ENCODE data around the gene GLG1.

GLG1 gene

DNA sequence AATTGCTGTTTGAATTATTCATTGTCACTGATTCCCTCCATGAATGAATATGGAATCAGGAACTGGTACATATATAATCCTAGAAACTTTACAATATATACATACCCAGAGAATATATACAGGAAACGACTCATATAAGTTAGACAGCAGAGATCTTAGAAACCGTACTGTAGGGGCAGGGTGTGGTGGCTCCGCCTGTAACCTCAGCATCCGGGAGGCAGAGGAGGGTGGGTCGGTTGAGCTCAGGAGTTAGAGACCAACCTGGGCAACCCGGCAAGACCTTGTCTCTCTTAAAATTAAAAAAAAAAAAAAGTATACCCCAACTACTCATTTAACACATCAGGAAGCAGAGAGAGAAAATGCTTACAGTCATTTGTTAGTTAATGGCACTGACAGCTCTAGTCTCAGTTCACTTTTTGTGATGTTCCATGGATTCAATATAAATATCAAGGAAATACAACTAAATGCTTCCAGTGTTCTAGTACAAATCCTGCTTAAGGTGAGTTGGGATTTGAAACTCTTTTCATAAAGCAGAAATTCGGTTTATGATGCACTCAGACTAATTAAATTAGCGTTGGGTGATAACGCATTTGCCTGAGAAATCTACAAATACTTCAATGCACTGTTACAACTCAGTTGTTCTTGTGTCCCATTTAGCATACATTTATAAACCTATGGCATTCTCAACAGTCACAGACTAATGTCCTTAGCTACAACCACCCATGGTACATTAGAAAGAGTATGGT lies 5.6 kb downstream of the GLG1 start:
- TF ChIP-seq POLR2A (IDR thresholded peaks at IDR 0.05; ENCODE audit: low read depth, low read length): no peak
- DNase-seq (ENCODE audit: insufficient read length, low spot score) (no peak), FAIRE-seq (no peak)

DNA sequence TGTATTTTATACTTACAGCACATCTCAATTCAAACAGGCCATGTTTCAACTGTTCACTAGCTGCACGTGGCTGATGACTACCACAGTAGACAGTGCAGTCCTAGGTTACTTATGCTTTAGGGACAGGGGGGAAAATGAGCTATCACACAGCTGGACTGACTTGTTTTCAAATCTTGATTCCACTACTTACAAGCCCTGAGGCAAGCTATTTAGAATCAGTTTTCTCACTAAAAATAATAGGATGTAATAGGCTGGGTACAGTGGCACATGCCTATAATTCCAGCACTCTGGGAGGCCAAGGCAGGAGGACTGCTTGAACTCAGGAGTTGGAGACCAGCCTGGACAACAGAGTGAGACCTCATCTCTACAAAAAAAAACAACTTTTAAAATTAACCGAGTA lies 10.3 kb downstream of the GLG1 start:
- TF ChIP-seq POLR2A (IDR thresholded peaks at IDR 0.05; ENCODE audit: low read depth, low read length): no peak
- FAIRE-seq (no peak), DNase-seq (ENCODE audit: insufficient read length, low spot score) (no peak)

DNA sequence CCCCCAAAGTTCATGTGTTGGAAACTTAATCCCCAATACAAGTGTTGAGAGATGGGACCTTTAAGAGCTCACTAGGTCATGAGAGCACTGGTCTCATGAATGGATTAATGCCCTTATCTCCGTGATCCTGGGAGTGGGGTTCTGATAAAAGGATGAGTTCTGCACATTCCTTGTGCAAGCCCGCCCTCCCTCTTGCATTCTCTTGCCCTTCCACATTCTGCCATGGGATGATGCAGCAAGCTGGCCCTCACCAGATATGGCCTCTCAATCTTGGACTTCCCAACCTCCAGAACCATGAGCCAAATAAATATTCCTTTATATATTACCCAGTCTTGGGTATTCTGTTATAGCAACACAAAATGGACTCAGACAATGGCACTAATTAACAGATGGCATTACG lies 14.1 kb downstream of the GLG1 start:
- FAIRE-seq (no peak), DNase-seq (ENCODE audit: insufficient read length, low spot score) (no peak)
- no peak for TF ChIP-seq POLR2A (IDR thresholded peaks at IDR 0.05; ENCODE audit: low read depth, low read length)

DNA sequence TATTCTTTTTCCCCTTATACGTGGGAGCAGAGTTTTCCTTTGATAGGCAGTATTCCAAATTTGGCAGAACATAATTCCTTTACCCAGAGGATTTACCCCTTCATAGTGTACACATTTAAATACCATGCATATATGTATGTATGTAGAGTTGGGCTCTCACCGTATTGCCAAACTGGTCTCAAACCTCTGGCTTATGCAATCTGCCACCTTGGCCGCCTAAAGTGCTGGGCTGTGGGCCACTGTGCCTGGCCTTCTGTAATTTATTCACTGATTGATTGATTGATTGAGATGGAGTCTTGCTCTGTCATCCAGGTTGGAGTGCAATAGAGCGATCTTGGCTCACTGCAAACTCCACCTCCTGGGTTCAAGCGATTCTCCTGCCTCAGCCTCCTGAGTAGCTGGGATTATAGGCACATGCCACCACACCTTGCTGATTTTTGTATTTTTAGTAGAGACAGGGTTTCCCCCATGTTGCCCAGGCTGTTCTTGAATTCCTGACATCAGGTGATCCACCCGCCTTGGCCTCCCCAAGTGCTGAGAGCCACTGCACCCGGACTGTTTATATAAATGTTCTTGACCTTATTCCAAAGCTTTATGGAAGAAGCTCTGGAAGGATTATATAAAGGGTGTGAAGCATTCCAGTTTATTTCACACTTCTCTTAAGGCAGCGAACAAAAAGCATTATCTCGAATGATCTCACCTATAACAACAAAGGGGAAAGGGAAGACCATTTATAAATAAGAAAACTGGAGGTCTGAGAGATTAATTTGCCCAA lies 14.9 kb downstream of the GLG1 start:
- FAIRE-seq (no peak), DNase-seq (ENCODE audit: insufficient read length, low spot score) (no peak)
- TF ChIP-seq POLR2A (IDR thresholded peaks at IDR 0.05; ENCODE audit: low read depth, low read length): no peak

GRCh38 chr16:74586948-74587347 lies 20.0 kb downstream of the GLG1 start:
- no peak for FAIRE-seq
- DNase-seq (ENCODE audit: insufficient read length, low spot score): no peak
- no peak for TF ChIP-seq POLR2A (IDR thresholded peaks at IDR 0.05; ENCODE audit: low read depth, low read length)

GRCh38 chr16:74585846-74586443 lies 21.0 kb downstream of the GLG1 start:
- FAIRE-seq (no peak), DNase-seq (ENCODE audit: insufficient read length, low spot score) (no peak)
- no peak for TF ChIP-seq POLR2A (IDR thresholded peaks at IDR 0.05; ENCODE audit: low read depth, low read length)

- TF ChIP-seq POLR2A (IDR thresholded peaks at IDR 0.05; ENCODE audit: low read depth, low read length): no peak
These were observed 22.8 kb downstream of the GLG1 start for GRCh38 chr16:74583926-74584666.

GRCh38 chr16:74582970-74583369 lies 23.9 kb downstream of the GLG1 start:
- FAIRE-seq (no peak), DNase-seq (ENCODE audit: insufficient read length, low spot score) (no peak)
- TF ChIP-seq POLR2A (IDR thresholded peaks at IDR 0.05; ENCODE audit: low read depth, low read length): no peak

More at GRCh38 chr16:74583926-74584666, 22.8 kb downstream of the GLG1 start:
- no peak for FAIRE-seq
- no peak for DNase-seq (ENCODE audit: insufficient read length, low spot score)

DNA sequence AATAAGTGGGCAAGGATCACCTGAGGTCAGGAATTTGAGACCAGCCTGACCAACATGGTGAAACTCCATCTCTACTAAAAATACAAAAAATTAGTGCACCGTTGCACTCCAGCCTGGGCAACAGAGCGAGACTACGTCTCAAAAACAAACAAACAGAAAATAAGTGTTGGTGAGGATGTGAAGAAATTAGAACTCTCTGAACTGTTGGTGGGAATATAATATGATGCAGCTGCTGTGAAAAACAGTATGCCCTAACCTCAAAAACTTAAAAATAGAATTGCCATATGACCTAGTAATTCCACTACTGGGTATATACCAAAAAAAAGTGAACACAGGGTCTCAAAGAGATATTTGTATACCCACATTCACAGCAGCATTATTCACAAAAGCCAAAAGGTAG lies 26.1 kb downstream of the GLG1 start:
- DNase-seq (ENCODE audit: insufficient read length, low spot score): no peak
- FAIRE-seq: no peak
- no peak for TF ChIP-seq POLR2A (IDR thresholded peaks at IDR 0.05; ENCODE audit: low read depth, low read length)

GRCh38 chr16:74578838-74579237 lies 28.1 kb downstream of the GLG1 start:
- FAIRE-seq (no peak), DNase-seq (ENCODE audit: insufficient read length, low spot score) (no peak)
- no peak for TF ChIP-seq POLR2A (IDR thresholded peaks at IDR 0.05; ENCODE audit: low read depth, low read length)

- no peak for TF ChIP-seq POLR2A (IDR thresholded peaks at IDR 0.05; ENCODE audit: low read depth, low read length)
- no peak for FAIRE-seq
These were observed 28.5 kb downstream of the GLG1 start for GRCh38 chr16:74578433-74578832.

GRCh38 chr16:74577882-74578366 lies 29.0 kb downstream of the GLG1 start:
- FAIRE-seq (peak; percentile 38), DNase-seq (ENCODE audit: insufficient read length, low spot score) (peak; percentile 12)
- TF ChIP-seq POLR2A (IDR thresholded peaks at IDR 0.05; ENCODE audit: low read depth, low read length): no peak

More at GRCh38 chr16:74578433-74578832, 28.5 kb downstream of the GLG1 start:
- no peak for DNase-seq (ENCODE audit: insufficient read length, low spot score)

- FAIRE-seq (no peak), DNase-seq (ENCODE audit: insufficient read length, low spot score) (no peak)
- TF ChIP-seq POLR2A (IDR thresholded peaks at IDR 0.05; ENCODE audit: low read depth, low read length): no peak
These were observed 30.9 kb downstream of the GLG1 start for GRCh38 chr16:74575807-74576643.

Measured in H54 (cell line).